HEK293 (cell line): ENCODE results near the gene ZNF543.

Experiments
- PATZ1 ChIP-seq: fragments of 450-650 bp; formaldehyde crosslinking; IDR thresholded peaks from 2 replicates; pipeline ENCODE4 v1.5.1; 2016; ENCODE audit warnings: missing biosample characterization, missing genetic modification characterization
- SETDB1 ChIP-seq: IDR thresholded peaks from one replicate; pipeline ENCODE4 v1.6.1; 2017; ENCODE audit warnings: mild to moderate bottlenecking, low read length, moderate library complexity, mixed read lengths; ENCODE audit not compliant: insufficient read length
- ZNF114 ChIP-seq: fragments of 450-650 bp; formaldehyde crosslinking; IDR thresholded peaks from 2 replicates; pipeline ENCODE4 v1.5.0; 2017; ENCODE audit warnings: missing biosample characterization, missing genetic modification characterization
- ZNF121 ChIP-seq: fragments of 450-650 bp; formaldehyde crosslinking; IDR thresholded peaks from 2 replicates; pipeline ENCODE4 v1.5.1; 2016; ENCODE audit warnings: missing biosample characterization, missing genetic modification characterization
- ZNF140 ChIP-seq: fragments of 450-650 bp; formaldehyde crosslinking; IDR thresholded peaks from 2 replicates; pipeline ENCODE4 v1.5.1; 2016; ENCODE audit warnings: missing biosample characterization, missing genetic modification characterization
- ZNF830 ChIP-seq: fragments of 450-650 bp; IDR thresholded peaks from 2 replicates; pipeline ENCODE4 v1.5.0; 2018; ENCODE audit warnings: missing biosample characterization, missing genetic modification characterization, low read depth, mild to moderate bottlenecking, moderate library complexity
- TF ChIP-seq, protein P1 (sequence below): fragments of 450-650 bp; formaldehyde crosslinking; IDR thresholded peaks from 2 replicates; pipeline ENCODE4 v1.5.1; 2016; ENCODE audit warnings: missing biosample characterization, missing genetic modification characterization
- TF ChIP-seq, protein P2 (sequence below): fragments of 450-650 bp; formaldehyde crosslinking; IDR thresholded peaks from 2 replicates; pipeline ENCODE4 v1.5.1; 2016; ENCODE audit warnings: missing biosample characterization, missing genetic modification characterization

DNA sequence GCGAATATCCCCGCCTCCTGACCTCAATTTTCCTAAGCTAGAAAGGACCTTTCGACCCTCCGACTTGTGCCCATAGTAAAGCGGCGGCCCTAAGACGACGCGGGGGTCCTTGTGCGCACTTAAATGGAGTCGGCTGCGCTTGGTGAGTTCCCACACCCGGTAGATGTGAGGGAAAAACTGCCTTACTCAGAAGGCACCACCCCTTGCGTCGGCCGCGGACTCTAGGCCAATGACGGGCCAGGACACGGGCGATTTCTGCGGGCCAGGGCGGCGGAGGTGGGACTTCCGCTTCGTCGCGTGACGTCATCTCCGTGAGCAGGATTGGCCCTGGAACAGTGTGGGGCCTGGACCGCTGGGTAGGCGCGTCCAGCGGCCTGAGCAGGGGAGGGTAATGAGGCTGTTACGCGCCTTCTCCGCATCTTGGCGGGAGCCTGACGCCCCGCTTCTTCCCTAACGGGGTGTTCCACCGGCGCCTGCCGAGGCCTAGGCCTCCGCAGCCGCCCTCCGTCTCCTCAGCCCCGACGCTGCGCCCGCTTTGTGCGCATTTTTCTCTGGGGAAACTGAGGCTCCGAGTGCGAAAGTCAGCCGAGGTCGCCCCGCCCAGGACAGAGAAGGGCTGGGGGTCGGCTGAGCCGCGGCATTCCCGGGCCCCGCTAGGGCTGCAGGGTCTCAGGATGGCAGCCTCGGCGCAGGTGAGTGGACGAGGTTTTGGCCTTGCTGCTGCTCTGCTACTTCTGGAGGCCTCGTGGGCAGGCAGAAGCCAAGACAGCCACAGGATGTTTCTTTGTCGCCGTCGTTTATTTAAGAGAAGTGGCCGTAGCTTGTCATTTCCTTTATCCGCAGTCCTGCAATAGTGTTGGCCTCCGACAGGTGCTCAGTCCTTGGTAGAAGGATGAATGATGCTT is at the start of gene ZNF543:
- TF ChIP-seq, protein P1, sequence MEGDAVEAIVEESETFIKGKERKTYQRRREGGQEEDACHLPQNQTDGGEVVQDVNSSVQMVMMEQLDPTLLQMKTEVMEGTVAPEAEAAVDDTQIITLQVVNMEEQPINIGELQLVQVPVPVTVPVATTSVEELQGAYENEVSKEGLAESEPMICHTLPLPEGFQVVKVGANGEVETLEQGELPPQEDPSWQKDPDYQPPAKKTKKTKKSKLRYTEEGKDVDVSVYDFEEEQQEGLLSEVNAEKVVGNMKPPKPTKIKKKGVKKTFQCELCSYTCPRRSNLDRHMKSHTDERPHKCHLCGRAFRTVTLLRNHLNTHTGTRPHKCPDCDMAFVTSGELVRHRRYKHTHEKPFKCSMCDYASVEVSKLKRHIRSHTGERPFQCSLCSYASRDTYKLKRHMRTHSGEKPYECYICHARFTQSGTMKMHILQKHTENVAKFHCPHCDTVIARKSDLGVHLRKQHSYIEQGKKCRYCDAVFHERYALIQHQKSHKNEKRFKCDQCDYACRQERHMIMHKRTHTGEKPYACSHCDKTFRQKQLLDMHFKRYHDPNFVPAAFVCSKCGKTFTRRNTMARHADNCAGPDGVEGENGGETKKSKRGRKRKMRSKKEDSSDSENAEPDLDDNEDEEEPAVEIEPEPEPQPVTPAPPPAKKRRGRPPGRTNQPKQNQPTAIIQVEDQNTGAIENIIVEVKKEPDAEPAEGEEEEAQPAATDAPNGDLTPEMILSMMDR (tag by site-specific recombination): 0 out of 2 replicates have a peak, but pooled peaks have one; percentile 5
- TF ChIP-seq ZNF140 (tag by site-specific recombination) (no peak), ZNF121 (tag by site-specific recombination) (no peak), ZNF830 (tag by site-specific recombination) (no peak), SETDB1 (no peak), PATZ1 (peak; percentile 42; the same call in 1 of the 2 replicates), ZNF114 (no peak)
- TF ChIP-seq, protein P2, sequence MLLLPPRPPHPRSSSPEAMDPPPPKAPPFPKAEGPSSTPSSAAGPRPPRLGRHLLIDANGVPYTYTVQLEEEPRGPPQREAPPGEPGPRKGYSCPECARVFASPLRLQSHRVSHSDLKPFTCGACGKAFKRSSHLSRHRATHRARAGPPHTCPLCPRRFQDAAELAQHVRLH (tag by site-specific recombination): peak; percentile 54; the same call in 1 of the 2 replicates
